NT2/D1 (cell line): Measurements from ENCODE around the gene INSYN2A.

Source experiments
- SUZ12 ChIP-seq: IDR thresholded peaks from 2 replicates; pipeline ENCODE4 v1.6.1; 2011; ENCODE audit not compliant: insufficient read length, insufficient read depth; ENCODE audit errors: extremely low read depth
- YY1 ChIP-seq: IDR thresholded peaks from 2 replicates; pipeline ENCODE4 v1.6.1; 2011; ENCODE audit not compliant: insufficient read length, insufficient read depth
- ZNF274 ChIP-seq: IDR thresholded peaks from 2 replicates; pipeline ENCODE4 v1.6.1; 2011; ENCODE audit warnings: mild to moderate bottlenecking, low read depth, low read length

- TF ChIP-seq YY1: no peak
- TF ChIP-seq ZNF274: no peak
- no peak for TF ChIP-seq SUZ12
These were observed 20.4 kb upstream of the INSYN2A start for GRCh38 chr10:127216786-127217185.
